Measurements from ENCODE around the gene TRIM36.

DNA sequence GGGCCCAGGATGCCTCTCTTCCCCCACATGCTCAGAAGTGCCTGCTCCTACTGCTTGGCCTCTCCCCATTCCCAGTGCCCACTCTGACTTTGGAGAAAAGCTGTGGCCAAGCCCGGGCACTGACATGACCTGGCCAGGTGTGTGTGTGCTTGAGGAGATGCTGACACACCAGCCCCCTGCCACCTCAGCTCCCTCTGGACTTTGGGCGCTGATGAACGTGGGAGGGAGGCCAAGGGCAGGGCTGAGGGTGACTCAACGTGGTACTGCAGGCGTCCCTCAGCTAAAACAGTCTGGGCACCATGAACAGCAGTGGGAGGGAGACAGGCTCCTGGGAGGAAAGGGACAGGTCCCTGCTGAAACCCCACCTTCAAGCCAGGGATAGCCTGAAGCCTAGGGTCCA, 3.9 kb downstream of the TRIM36 start:
- TF ChIP-seq EZH2 (IDR thresholded peaks at IDR 0.05; ENCODE audit: low read length, unreplicated experiment) (no peak), EZH2phosphoT487 (IDR thresholded peaks at IDR 0.05; ENCODE audit: borderline replicate concordance, low read length) (no peak)
- TF ChIP-seq, protein P1, sequence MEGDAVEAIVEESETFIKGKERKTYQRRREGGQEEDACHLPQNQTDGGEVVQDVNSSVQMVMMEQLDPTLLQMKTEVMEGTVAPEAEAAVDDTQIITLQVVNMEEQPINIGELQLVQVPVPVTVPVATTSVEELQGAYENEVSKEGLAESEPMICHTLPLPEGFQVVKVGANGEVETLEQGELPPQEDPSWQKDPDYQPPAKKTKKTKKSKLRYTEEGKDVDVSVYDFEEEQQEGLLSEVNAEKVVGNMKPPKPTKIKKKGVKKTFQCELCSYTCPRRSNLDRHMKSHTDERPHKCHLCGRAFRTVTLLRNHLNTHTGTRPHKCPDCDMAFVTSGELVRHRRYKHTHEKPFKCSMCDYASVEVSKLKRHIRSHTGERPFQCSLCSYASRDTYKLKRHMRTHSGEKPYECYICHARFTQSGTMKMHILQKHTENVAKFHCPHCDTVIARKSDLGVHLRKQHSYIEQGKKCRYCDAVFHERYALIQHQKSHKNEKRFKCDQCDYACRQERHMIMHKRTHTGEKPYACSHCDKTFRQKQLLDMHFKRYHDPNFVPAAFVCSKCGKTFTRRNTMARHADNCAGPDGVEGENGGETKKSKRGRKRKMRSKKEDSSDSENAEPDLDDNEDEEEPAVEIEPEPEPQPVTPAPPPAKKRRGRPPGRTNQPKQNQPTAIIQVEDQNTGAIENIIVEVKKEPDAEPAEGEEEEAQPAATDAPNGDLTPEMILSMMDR (conservative IDR thresholded peaks at IDR 0.05; ENCODE audit: low read depth, low read length), result no peak

Measured in PC-3 (cell line).